Measurements from ENCODE around the gene HERC2.

- no peak for TF ChIP-seq CTCF (IDR thresholded peaks at IDR 0.05; ENCODE audit: borderline replicate concordance, extremely low read depth, low read length, poor library complexity, severe bottlenecking)
- no peak for TF ChIP-seq EZH2 (IDR thresholded peaks at IDR 0.05; ENCODE audit: borderline replicate concordance, low read depth, low read length, severe bottlenecking)
Measured at GRCh38 chr15:28128031-28128430, 193.9 kb downstream of the HERC2 start.

All from DND-41 (cell line).